Stimulated activated naive B cell treated with anti-CD40 and anti-IgM and Interleukin-4, amounts not matched to agents 10 μg/mL and 1 μg/mL and 100 μg/mL, for 72 hours (primary cell): ENCODE data around the gene KDM2B.

Experiments
- ATAC-seq, 2 donors: fragments of 150-1000 bp; cut with Tn5 transposase; replicated peaks; 2 replicates each; pipeline ENCODE4 v1.10.0; 2021; ENCODE audit warnings: moderate library complexity in 1 of 2
- DNase-seq: peaks from one replicate; pipeline ENCODE4 v3.0.0; 2021
- H3K27ac Mint-ChIP-seq: one replicate; pipeline ENCODE4 v1.8.0; 2022; ENCODE audit warnings: mild to moderate bottlenecking, mixed read lengths
- H3K27me3 Mint-ChIP-seq, 2 donors: one replicate each; pipeline ENCODE4 v1.8.0; 2022; ENCODE audit warnings: mixed read lengths in 2 of 2
- H3K36me3 Mint-ChIP-seq, 2 donors: one replicate each; pipeline ENCODE4 v1.8.0; 2022; ENCODE audit warnings: mixed read lengths in 2 of 2, mild to moderate bottlenecking in 1 of 2
- H3K4me1 Mint-ChIP-seq, 2 donors: one replicate each; pipeline ENCODE4 v1.8.0; 2022; ENCODE audit warnings: mixed read lengths in 2 of 2, mild to moderate bottlenecking in 1 of 2
- H3K4me3 Mint-ChIP-seq, 2 donors: one replicate each; pipeline ENCODE4 v1.8.0; 2022; ENCODE audit warnings: mild to moderate bottlenecking in 2 of 2, mixed read lengths in 2 of 2, moderate library complexity in 1 of 2
- H3K9me3 Mint-ChIP-seq, 2 donors: one replicate each; pipeline ENCODE4 v1.8.0; 2022; ENCODE audit warnings: mixed read lengths in 2 of 2, mild to moderate bottlenecking in 1 of 2

KDM2B gene

GRCh38 chr12:121578230-121579189, 2.3 kb downstream of the KDM2B start:
- Mint-ChIP-seq H3K4me3 (peak overlapping the region; percentile 78 to 91), H3K27ac (no peak overlapping the region), H3K9me3 (no peaks in the 10 kb centered on the region)

DNA sequence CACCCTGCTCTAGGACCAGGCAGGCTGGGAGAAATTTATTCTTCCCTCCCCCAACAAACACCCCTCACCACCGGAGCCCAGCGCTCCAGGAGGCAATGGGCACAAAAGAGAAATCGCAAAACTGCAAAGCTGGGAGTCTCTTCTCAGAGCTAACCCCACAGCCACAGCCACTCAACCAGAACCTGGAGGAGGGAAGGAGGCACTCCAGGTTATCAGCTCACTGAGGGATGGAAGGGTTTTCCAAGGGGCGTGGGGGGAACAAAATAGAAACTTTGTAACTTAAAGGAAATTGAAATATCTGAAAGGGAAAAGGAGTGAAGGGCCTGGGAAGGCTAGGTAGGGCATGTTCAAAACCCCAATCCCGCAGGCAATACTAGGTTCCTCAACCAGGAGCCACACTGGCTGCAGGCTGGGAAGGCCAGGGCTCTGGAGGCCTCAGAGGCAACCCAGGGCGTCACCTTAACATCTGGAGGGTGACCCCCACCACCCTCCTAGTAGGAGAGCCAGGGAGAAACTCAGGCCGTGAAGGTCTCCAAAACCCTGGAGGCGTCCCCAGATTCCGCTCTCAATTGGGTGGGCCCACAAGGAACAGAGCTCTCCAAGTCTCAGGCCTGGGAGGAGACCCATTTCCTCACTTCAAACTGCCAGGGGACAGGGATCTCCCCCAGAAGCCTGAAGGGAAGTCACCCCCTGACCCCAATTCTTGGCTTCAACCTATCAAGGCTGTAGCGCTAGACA, 3.2 kb downstream of the KDM2B start:
- ATAC-seq (no peak), DNase-seq (no peak)
- H3K4me1 Mint-ChIP-seq: peaks cover 27 to 49% of the 10 kb centered on the region in 2 donors
- peaks cover 4 to 7% of the 10 kb centered on the region in 2 donors for H3K36me3 Mint-ChIP-seq
- no peaks in the 10 kb centered on the region for H3K9me3 Mint-ChIP-seq
- peak overlapping the region in 1 of 2 donors; percentile 9 for H3K4me3 Mint-ChIP-seq
- H3K27me3 Mint-ChIP-seq: no peaks in the 10 kb centered on the region
- no peak overlapping the region for H3K27ac Mint-ChIP-seq

More at GRCh38 chr12:121578230-121579189, 2.3 kb downstream of the KDM2B start:
- Mint-ChIP-seq H3K36me3 (peaks cover 4 to 7% of the 10 kb centered on the region in 2 donors), H3K27me3 (no peaks in the 10 kb centered on the region), H3K4me1 (peaks cover 29 to 56% of the 10 kb centered on the region in 2 donors)
- DNase-seq (no peak), ATAC-seq (peak; percentile 4 to 8)

- no peak overlapping the region for H3K27ac Mint-ChIP-seq
- no peak for DNase-seq
Measured at GRCh38 chr12:121576851-121577391, 3.9 kb downstream of the KDM2B start.

GRCh38 chr12:121575952-121576625, 4.7 kb downstream of the KDM2B start:
- Mint-ChIP-seq H3K27me3 (no peaks in the 10 kb centered on the region), H3K4me1 (peaks cover 14 to 34% of the 10 kb centered on the region in 2 donors), H3K9me3 (no peaks in the 10 kb centered on the region), H3K4me3 (no peak overlapping the region), H3K27ac (no peak overlapping the region), H3K36me3 (peaks cover 9 to 12% of the 10 kb centered on the region in 2 donors)
- no peak for DNase-seq
- no peak for ATAC-seq

More at GRCh38 chr12:121576851-121577391, 3.9 kb downstream of the KDM2B start:
- Mint-ChIP-seq H3K27me3 (no peaks in the 10 kb centered on the region), H3K9me3 (no peaks in the 10 kb centered on the region), H3K4me3 (peak overlapping the region in 1 of 2 donors; percentile 9), H3K36me3 (peaks cover 8 to 10% of the 10 kb centered on the region in 2 donors), H3K4me1 (peaks cover 23 to 43% of the 10 kb centered on the region in 2 donors)
- no peak for ATAC-seq

DNA sequence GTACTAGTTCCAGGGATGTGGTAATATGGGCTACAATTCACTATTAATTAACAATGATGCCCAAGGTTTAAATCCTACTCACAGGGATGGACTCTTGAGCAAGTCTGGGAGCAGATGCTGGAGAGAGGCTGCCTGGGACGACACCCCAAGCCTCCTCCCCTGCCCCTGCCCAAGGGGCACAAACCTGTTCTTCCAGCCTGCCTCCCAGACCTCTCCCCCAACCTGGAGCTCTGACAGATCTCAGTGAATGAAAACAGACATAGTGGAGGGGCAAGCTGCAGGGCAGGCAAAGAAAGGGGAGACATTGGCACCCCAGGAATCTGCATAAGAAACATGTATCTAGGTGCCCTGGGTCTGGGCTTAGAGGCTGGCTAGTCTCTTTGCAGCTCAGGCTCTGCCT, 5.8 kb downstream of the KDM2B start:
- peaks cover 17 to 18% of the 10 kb centered on the region in 2 donors for H3K36me3 Mint-ChIP-seq
- no peaks in the 10 kb centered on the region for H3K27me3 Mint-ChIP-seq
- DNase-seq (no peak), ATAC-seq (no peak)
- H3K4me1 Mint-ChIP-seq: peaks cover 10 to 29% of the 10 kb centered on the region in 2 donors
- H3K9me3 Mint-ChIP-seq: no peaks in the 10 kb centered on the region
- peak overlapping the region; percentile 7 for H3K27ac Mint-ChIP-seq
- H3K4me3 Mint-ChIP-seq: no peak overlapping the region

DNA sequence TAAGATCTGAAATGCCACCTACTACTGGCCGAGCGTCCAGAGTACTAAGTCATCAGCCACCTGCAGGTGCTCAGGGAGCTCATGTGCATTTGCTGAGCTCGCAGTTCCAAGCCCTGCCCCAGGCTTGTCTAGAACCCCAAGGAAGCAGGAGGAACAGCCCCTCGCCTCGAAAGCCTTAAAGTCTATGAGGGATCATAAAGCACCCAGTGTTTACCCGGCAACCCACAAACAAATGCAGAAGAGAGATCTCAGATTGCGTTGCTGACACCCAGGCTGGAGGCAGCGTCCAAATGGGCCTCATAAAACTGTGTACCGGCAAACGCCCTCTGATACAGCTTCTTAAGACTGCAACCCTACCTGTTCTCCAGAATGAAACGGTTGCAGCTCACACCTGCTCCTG, 6.8 kb downstream of the KDM2B start:
- no peak overlapping the region for H3K4me3 Mint-ChIP-seq
- H3K27me3 Mint-ChIP-seq: no peaks in the 10 kb centered on the region
- DNase-seq (no peak), ATAC-seq (no peak)
- no peaks in the 10 kb centered on the region for H3K9me3 Mint-ChIP-seq
- H3K27ac Mint-ChIP-seq: no peak overlapping the region
- peaks cover 17 to 18% of the 10 kb centered on the region in 2 donors for H3K36me3 Mint-ChIP-seq
- peaks cover 10 to 35% of the 10 kb centered on the region in 2 donors for H3K4me1 Mint-ChIP-seq

DNA sequence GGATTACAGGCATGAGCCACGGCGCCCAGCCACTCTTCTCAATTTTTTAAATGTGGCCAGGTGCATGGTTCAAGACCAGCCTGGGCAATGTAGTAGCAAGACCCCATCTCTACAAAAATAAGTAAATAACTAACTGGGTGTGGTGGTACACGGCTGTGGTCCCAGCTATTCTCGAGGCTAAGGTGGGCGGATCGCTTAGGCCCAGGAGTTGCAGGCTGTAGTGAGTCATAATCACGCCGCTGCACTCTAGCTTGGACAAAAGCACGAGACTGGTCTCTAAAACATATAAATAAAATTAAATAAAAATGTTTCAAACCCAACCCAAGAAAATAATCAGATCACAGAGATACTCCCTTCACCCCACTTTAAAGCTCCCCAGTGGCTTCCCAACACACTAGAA, 8.9 kb downstream of the KDM2B start:
- Mint-ChIP-seq H3K27me3 (no peaks in the 10 kb centered on the region), H3K36me3 (peaks cover 18 to 22% of the 10 kb centered on the region in 2 donors), H3K9me3 (no peaks in the 10 kb centered on the region), H3K4me1 (peaks cover 7 to 37% of the 10 kb centered on the region in 2 donors), H3K4me3 (no peak overlapping the region), H3K27ac (no peak overlapping the region)
- DNase-seq (no peak), ATAC-seq (no peak)

DNA sequence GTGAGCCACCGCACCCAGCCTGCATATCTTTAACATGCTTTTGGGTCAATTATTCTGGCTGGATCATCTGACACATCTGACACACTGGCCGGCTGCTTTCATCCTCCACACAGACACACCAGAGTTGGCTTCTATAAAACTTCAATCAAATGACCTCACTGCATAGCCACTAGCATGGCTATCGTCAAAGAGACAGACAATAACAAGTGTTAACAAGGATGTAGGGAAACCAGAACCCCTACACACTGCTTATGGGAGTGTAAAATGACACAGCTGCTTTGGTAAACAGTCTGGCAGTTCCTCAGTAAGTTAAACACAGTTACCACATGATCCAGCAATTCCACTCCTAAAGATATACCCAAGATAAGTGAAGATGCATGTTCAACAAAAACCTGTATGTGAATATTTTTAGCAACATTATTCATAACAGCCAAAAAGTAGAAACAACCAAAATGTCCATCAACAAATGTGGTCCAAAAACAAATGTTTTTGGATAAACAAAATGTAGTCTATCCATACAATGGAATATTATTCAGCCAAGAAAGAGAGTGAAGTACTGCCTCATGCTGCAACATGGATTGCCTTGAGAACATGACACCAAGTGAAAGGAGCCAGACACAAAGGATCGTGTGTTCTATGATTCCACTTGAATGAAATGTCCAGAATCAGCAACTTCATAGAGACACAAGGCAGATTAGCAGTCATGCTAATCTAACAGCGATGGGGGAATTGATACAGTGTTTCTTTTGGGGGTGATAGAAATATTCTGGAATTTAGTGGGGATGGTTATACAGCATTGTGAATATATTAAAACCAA, 10.1 kb downstream of the KDM2B start:
- H3K36me3 Mint-ChIP-seq: peaks cover 18 to 22% of the 10 kb centered on the region in 2 donors
- H3K4me1 Mint-ChIP-seq: peaks cover 5 to 30% of the 10 kb centered on the region in 2 donors
- H3K27me3 Mint-ChIP-seq: no peaks in the 10 kb centered on the region
- H3K9me3 Mint-ChIP-seq: no peaks in the 10 kb centered on the region
- DNase-seq: no peak
- no peak overlapping the region for H3K4me3 Mint-ChIP-seq
- H3K27ac Mint-ChIP-seq: no peak overlapping the region
- no peak for ATAC-seq

- Mint-ChIP-seq H3K27ac (no peak overlapping the region), H3K27me3 (no peaks in the 10 kb centered on the region), H3K9me3 (no peaks in the 10 kb centered on the region), H3K36me3 (peaks cover 18 to 19% of the 10 kb centered on the region in 2 donors), H3K4me3 (no peak overlapping the region), H3K4me1 (peaks cover 5 to 21% of the 10 kb centered on the region in 2 donors)
- DNase-seq (no peak), ATAC-seq (peak in 1 of 2 donors; percentile 48)
Measured at GRCh38 chr12:121568971-121569751, 11.7 kb downstream of the KDM2B start.

GRCh38 chr12:121568518-121568917, 12.3 kb downstream of the KDM2B start:
- H3K9me3 Mint-ChIP-seq: no peaks in the 10 kb centered on the region
- no peak for ATAC-seq
- H3K27me3 Mint-ChIP-seq: no peaks in the 10 kb centered on the region
- H3K27ac Mint-ChIP-seq: no peak overlapping the region
- H3K36me3 Mint-ChIP-seq: peaks cover 15% of the 10 kb centered on the region in 2 donors
- H3K4me1 Mint-ChIP-seq: peaks cover 3 to 15% of the 10 kb centered on the region in 2 donors
- no peak overlapping the region for H3K4me3 Mint-ChIP-seq
- no peak for DNase-seq

GRCh38 chr12:121565076-121565475, 15.7 kb downstream of the KDM2B start:
- Mint-ChIP-seq H3K4me1 (peaks cover 23 to 40% of the 10 kb centered on the region in 2 donors), H3K27me3 (no peaks in the 10 kb centered on the region), H3K4me3 (no peak overlapping the region), H3K27ac (no peak overlapping the region), H3K36me3 (peaks cover 0 to 5% of the 10 kb centered on the region in 2 donors), H3K9me3 (no peaks in the 10 kb centered on the region)
- DNase-seq (no peak), ATAC-seq (no peak)

GRCh38 chr12:121562488-121562887, 18.3 kb downstream of the KDM2B start:
- H3K36me3 Mint-ChIP-seq: peaks cover under 1 to 5% of the 10 kb centered on the region in 2 donors
- H3K27ac Mint-ChIP-seq: peak overlapping the region; percentile 14
- peaks cover 0 to under 1% of the 10 kb centered on the region in 2 donors for H3K9me3 Mint-ChIP-seq
- no peak overlapping the region for H3K4me3 Mint-ChIP-seq
- H3K27me3 Mint-ChIP-seq: no peaks in the 10 kb centered on the region
- peaks cover 32 to 48% of the 10 kb centered on the region in 2 donors for H3K4me1 Mint-ChIP-seq
- no peak for ATAC-seq
- DNase-seq: no peak
